ENCODE measurements around the gene SOCS7.

SOCS7 gene

DNA sequence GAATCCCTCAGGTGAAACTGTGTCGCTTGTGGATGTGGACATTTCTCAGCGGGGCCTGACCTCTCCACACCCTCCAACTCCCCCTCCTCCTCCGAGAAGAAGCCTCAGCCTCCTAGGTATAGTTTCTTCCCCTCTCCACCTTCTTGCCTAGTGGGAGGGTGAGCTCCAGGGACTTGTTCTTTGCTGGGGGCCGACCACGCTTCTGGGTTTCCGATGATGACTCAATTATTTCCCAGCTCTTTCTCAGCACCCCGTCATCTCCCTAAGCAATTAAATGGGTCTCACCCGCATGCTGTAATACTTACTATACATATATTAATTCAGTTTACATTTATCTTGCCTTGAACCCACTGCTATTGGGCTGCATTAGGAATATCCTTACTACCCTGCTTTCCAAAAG lies 13.1 kb downstream of the SOCS7 start:
- DNase-seq (ENCODE audit: low read depth, low spot score), result no peak

DNA sequence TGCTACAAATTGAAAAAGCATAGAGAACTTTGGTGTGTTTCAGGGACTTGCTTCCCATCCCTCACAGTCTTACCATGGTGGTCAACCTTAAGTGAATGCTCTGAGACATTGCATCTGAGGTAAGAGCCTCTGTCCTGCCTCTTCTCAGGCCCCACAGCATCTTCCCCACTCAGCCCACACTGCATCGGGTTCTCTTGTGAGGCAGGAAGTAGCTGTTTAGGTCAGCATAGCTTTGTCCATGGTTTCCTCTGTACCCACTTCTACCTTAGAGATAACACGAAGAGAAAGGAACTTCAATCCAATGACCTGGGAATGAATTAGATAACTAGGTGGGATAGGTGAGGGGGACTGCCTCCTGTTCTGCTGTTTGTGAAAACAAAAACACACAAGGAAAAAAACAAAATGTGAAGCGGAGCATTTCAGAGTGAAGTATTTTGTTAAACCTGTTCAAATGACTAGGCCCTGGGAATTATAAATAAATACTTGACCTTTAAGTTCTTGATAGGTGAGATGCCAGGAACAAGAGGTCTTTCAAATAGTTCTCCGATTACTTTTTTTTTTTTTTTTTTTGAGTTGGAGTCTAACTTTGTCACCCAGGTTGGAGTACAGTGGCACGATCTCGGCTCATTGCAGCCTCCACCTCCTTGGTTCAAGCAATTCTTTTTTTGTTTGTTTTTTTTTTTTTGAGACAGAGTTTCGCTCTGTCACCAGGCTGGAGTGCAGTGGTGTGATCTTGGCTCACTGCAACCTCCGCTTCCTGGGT lies 17.7 kb downstream of the SOCS7 start:
- DNase-seq (ENCODE audit: low read depth, low spot score), result no peak

GRCh38 chr17:38379448-38379847 lies 27.8 kb downstream of the SOCS7 start:
- DNase-seq (ENCODE audit: low read depth, low spot score), result no peak

DNA sequence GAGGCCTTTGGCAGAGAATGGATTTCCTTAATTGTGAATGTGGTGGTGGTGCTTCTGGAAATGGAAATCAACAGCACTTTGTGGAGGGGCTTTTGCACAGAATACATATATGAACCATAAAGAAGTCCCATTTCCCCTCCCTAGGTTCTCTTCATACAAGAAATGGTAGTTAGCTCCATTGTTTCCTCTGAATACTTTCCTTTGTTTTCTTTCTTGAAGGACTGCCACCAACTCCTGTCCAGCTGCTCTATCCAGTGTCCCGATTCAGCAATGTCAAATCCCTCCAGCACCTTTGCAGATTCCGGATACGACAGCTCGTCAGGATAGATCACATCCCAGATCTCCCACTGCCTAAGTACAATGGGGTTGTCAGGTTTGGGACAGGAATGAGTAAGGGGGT lies 43.4 kb downstream of the SOCS7 start:
- DNase-seq (ENCODE audit: low read depth, low spot score), result no peak

GRCh38 chr17:38397227-38397626 lies 45.6 kb downstream of the SOCS7 start:
- no peak for DNase-seq (ENCODE audit: low read depth, low spot score)

DNA sequence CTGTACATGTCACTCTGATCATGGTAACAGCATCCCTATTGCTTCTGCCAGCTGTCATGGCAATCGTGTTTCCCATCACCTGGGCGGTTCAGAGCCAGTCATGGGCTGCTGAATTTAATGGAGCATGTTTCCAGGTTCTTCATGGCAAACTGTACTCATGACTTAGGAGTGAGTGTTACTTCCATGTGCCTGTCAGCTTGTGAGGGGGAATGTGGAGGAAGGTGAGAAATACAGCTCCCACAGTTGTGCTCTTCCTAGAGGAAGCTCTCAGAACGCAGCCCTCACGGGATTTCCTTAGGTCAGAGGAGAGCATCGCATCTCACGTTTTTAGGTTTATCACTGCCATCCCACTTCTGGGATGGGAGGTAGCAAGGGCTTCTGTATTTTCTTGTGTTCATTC lies 48.6 kb downstream of the SOCS7 start:
- DNase-seq (ENCODE audit: low read depth, low spot score), result no peak

GRCh38 chr17:38401459-38401858 lies 49.8 kb downstream of the SOCS7 start:
- DNase-seq (ENCODE audit: low read depth, low spot score), result no peak

- DNase-seq (ENCODE audit: low read depth, low spot score), result no peak
These were observed 51.3 kb downstream of the SOCS7 start for GRCh38 chr17:38402897-38403296.

DNA sequence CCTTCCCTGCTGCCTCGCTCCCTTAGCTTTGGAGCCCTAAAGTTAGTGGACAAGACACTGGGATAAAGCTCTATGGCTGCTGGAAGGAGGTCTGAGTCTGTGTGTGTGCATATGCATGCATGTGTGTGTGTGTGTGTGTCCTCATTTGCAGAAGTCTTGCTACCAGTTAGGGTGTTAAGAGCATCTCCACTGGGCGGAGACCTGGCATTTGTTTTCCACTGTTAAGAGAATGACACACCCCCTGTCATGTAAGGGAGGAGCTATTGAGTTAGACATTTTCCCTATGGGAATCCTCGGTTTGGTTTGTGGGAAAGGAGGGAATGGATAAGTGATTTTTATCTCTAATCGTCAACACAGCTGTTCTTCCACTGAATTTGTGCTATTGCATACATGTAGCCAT lies 51.8 kb downstream of the SOCS7 start:
- DNase-seq (ENCODE audit: low read depth, low spot score), result no peak

GRCh38 chr17:38404174-38404943 lies 52.7 kb downstream of the SOCS7 start:
- DNase-seq (ENCODE audit: low read depth, low spot score), result no peak

DNA sequence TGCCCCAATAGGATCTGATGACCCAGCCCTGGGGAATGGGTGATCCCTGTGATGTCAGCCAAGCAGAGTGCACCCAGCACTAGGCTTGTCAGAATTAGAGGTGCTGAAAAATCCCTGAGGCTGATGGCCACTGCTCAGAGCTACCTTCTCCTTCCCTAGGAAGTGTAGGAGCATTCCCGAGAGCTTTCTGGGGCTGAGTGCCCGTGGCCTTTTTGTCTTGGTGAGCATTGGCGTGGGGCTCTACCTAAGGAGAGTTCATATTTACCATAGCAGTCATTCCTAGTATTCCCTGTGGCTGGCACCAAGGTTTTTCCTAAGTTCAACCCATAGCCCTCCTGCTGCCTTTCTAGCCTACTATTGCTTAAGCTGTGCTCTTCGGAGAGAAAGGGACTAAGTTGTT lies 54.0 kb downstream of the SOCS7 start:
- no peak for DNase-seq (ENCODE audit: low read depth, low spot score)

- DNase-seq (ENCODE audit: low read depth, low spot score), result no peak
These were observed 58.6 kb downstream of the SOCS7 start for GRCh38 chr17:38410201-38410600.

GRCh38 chr17:38415250-38416194 lies 63.9 kb downstream of the SOCS7 start:
- DNase-seq (ENCODE audit: low read depth, low spot score), result peak; percentile 41

DNA sequence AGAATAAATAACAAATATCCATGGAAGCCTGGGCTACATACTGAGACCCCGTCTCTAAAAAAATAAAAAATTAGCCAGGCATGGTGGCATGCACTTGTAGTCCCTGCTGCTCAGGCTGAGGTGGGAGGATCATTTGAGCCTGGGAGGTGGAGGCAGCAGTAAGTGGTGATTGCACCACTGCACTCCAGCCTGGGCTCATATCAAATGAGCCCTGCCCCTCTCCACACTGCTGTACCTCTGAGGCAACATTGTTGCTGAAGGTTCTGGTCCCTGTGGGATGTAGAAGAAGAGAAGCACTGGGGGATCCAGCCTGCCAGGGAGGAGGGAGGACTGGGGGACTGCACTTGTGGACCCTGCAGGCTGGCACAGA lies 65.2 kb downstream of the SOCS7 start:
- DNase-seq (ENCODE audit: low read depth, low spot score), result no peak

DNA sequence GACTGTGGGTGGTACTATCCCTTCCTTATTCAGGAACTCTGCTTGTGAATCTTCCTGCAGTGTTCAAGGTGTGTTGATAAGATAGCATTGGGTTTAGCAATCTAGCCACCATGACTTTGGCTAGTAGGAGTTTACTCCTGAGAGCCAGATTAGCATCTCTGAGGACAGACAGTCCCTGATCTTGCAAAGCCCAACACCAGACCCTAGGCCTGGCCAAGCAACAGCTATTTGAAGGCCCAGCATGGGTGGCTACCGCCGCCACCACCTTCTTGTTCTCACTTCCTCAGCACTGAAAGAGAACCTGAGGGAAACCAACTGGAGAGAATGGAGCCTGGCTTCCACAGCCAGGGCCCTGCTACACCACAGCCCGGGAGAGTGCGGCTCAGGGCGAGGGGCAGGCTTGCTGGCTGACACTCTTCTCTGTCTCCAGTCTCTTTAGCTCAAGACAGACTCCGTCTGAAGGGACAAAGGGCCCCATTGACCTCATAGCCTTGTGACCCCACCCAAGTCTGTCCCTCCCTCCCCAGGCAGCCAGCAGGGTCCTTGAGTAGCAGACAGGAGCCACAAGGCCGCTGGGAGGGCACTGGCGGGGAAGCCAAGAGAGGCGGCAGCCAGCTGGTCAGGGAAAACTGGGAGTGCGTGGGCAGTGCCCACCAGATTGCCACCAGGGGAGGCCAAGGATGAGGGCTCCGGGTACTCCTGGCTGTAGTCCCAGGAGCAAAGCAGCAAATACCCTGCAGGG lies 65.7 kb downstream of the SOCS7 start:
- DNase-seq (ENCODE audit: low read depth, low spot score), result no peak

DNA sequence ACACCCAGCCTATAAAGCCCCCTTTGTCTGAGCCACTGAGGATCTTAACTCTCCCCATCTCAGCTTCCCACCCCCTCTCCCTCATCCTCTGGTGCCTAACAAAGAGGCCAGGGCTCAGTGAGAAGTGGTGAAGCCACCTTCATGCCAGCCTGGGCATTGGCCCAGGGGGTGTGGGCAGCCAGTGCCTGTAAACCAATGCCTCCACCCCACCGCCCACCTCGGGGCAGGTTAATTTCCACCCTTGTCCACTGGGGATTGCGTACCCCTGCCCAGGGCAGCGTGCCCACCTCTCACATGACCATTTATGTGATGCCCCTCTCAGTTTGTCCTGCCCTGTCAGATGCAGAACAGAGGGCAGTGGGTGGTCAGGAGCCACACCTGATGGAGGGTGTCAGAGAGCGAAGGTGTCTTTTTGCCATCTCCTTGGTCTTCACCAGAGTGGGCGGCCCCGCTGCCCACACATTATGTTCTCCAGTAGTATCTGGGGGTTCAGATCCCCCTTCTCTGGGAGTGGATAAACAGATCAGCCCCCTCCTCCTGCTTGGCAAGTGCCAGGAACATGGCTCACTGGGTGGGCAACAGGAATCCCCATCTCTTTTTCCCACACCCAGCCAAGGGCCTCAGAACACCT lies 66.5 kb downstream of the SOCS7 start:
- DNase-seq (ENCODE audit: low read depth, low spot score), result no peak

DNA sequence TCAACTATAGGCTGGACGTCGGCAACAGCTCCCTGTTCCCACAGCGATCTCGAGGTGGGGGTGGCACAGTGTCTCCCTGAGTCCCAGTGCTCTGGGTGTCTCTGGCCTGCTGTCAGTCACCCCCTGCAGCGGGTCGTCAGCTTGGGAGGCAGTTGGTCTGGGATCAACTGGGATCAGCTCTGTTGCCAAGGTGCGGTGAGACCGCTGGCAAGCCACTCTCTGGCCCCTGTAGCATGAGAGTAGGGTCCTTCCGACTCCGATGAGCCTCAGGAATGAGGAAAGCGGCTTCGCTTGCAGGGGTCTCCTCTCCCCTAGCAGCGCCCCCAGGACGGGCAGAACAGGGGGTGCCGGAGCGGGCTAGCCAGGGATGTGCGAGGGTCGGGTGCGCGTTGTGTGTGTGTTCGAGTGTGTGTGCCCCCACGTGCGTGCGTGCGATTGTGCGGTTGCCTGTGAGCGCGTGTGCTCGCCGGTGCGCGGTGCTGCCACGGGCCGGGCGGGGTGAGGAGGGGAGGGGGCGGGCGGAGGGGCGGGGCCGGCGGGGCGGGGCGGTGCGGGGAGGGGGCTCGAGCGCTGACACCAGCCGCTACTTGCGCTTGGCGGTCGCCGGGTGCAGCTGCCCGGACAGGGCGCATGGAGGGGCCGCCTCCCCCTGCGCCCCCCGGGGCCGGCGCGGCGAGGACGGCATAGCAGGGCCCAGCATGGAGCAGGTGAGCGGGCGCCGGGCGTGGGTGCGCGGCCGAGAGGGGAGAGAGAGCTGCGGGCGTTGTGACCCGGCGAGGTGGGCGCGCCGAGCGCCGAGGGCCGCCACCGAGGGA lies 67.3 kb downstream of the SOCS7 start:
- DNase-seq (ENCODE audit: low read depth, low spot score), result peak; percentile 39

- DNase-seq (ENCODE audit: low read depth, low spot score), result no peak
These were observed 67.9 kb downstream of the SOCS7 start for GRCh38 chr17:38419508-38419981.

GRCh38 chr17:38420518-38420917 lies 68.9 kb downstream of the SOCS7 start:
- no peak for DNase-seq (ENCODE audit: low read depth, low spot score)
